Spleen (tissue), 11 donors: ENCODE results near the gene C1QL4. TPM values are rescaled to one million over a fixed set of nuclear protein-coding genes. Genes with fewer than 3 reads are reported as not detected.
A peak's percentile ranks its signal among the peaks of the same experiment; 100 is the strongest.

Source experiments
- DNase-seq: peaks from one replicate; pipeline ENCODE4 v3.0.0-alpha.2; 2020
- H3K27ac ChIP-seq, 8 donors: fragments of 200-600 bp; sonication (generic) in 7 of 8; 1 replicate in 4 of 8; 2 replicates in 4 of 8; pipeline versions ENCODE4 v1.5.0 to v1.8.0; 2016 to 2021; ENCODE audit warnings: inconsistent platforms in 4 of 8, mild to moderate bottlenecking in 4 of 8, moderate library complexity in 1 of 8
- H3K27me3 ChIP-seq, 7 donors: fragments of 200-600 bp; sonication (generic) in 6 of 7; replicated peaks in 1 of 7; 1 replicate in 4 of 7; 2 replicates in 3 of 7; pipeline versions ENCODE4 v1.5.0 to v1.8.0; 2016 to 2021; ENCODE audit warnings: inconsistent platforms in 3 of 7, mild to moderate bottlenecking in 1 of 7
- H3K36me3 ChIP-seq, 6 donors: fragments of 200-600 bp; sonication (generic) in 5 of 6; 1 replicate in 4 of 6; 2 replicates in 2 of 6; pipeline versions ENCODE4 v1.5.0 to v1.8.0; 2016 to 2021; ENCODE audit warnings: inconsistent platforms in 2 of 6
- H3K4me1 ChIP-seq, 6 donors: fragments of 200-600 bp; sonication (generic) in 5 of 6; 1 replicate in 3 of 6; 2 replicates in 3 of 6; pipeline versions ENCODE4 v1.5.0 to v1.8.0; 2016 to 2021; ENCODE audit warnings: inconsistent platforms in 3 of 6
- H3K4me3 ChIP-seq, 8 donors: fragments of 200-600 bp; sonication (generic) in 7 of 8; 1 replicate in 4 of 8; 2 replicates in 4 of 8; pipeline versions ENCODE4 v1.5.0 to v1.8.0; 2016 to 2021; ENCODE audit warnings: inconsistent platforms in 4 of 8, mild to moderate bottlenecking in 4 of 8, moderate library complexity in 2 of 8
- H3K9me3 ChIP-seq, 8 donors: fragments of 200-600 bp; sonication (generic) in 7 of 8; 1 replicate in 4 of 8; 2 replicates in 4 of 8; pipeline versions ENCODE4 v1.5.0 to v1.8.0; 2016 to 2021; ENCODE audit warnings: inconsistent platforms in 4 of 8
- CTCF ChIP-seq, 11 experiments: fragments of 200-600 bp in 7 of 11; fragments of 450-650 bp in 4 of 11; sonication (generic) in 4 of 11; IDR thresholded peaks in 8 of 11; conservative IDR thresholded peaks in 3 of 11; 1 replicate in 7 of 11; 2 replicates in 4 of 11; pipeline versions ENCODE4 v1.4.0 to v1.8.0; 2016 to 2021; ENCODE audit warnings: antibody characterized with exemption in 11 of 11, inconsistent platforms in 4 of 11, mild to moderate bottlenecking in 1 of 11
- POLR2A ChIP-seq, 3 donors: fragments of 450-650 bp; IDR thresholded peaks; one replicate each; pipeline ENCODE4 v1.5.1; 2017; ENCODE audit warnings: antibody characterized with exemption in 3 of 3, mild to moderate bottlenecking in 1 of 3
- POLR2AphosphoS5 ChIP-seq, 3 donors: sonication (generic); formaldehyde crosslinking; IDR thresholded peaks; one replicate each; pipeline ENCODE4 v1.5.1; 2017; ENCODE audit warnings: antibody characterized with exemption in 3 of 3
- WGBS, 5 donors: extraction: QIAGEN DNeasy Blood & Tissue Kit in 3 of 5; methylation state at CpG; one replicate each; pipeline versions ENCODE4 v1.1.5 to v1.1.7; 2013 to 2018; 5-methylcytosine and 5-hydroxymethylcytosine counted together
- intact Hi-C: fragments of 100-400 bp; cut with DNase I; formaldehyde crosslinking; loops from one replicate; pipeline ENCODE4 v1.15.0; 2023; ENCODE audit warnings: low total_unique reads
- polyA plus RNA-seq, 3 donors: library from polyadenylated mRNA; stranded (reverse); fragments of 200-250 nt; gene quantifications; one replicate each; pipeline ENCODE4 v1.2.1, GENCODE V29; 2013
- total RNA-seq, 7 donors: library from RNA; depleted of rRNA in 3 of 7; stranded (reverse); fragments of >200 nt in 3 of 7; fragmentation: NEBNext Ultra II Directional in 4 of 7; extraction: Animal tissue kit (Norgen Biotek cat#: 25700) in 4 of 7; gene quantifications; one replicate each; pipeline versions ENCODE4 v1.1.0 to v1.2.1, GENCODE V29; 2016 to 2021
- donor health status: healthy with polysubstance abuse.
- donor health status: DM: no; HTN: no; CAD: no; lungs with moderate emphysema.
- donor health status: DM: no; HTN: no; CAD: no.
- donor health status: Bipolar disorder and iron deficiency.
- donor health status: healthy.
- donor health status: DM: no; HTN: no; CAD: no.
- donor health status: DM: yes; HTN: yes; CAD: no.

C1QL4 gene
- total and polyA plus RNA-seq, 10 donors: not detected

- Histone ChIP-seq H3K27me3 (peaks cover 23 to 100% (median 76%) of the 10 kb centered on the region in 7 donors), H3K9me3 (no peaks in the 10 kb centered on the region), H3K27ac (no peak overlapping the region), H3K4me3 (peak overlapping the region in 7 of 8 donors; percentile 5 to 65 (median 29)), H3K36me3 (no peaks in the 10 kb centered on the region), H3K4me1 (peaks cover 48 to 72% (median 63%) of the 10 kb centered on the region in 6 donors)
- 2 to 3% (median 2%) methylated on average over 56 to 61 of the region's 61 CpGs for WGBS, 5 donors
- no peak for DNase-seq
- intact Hi-C loops: no loop called here
- TF ChIP-seq CTCF (IDR thresholded peaks at IDR 0.05 in 8 of 11, conservative IDR thresholded peaks at IDR 0.05 in 3 of 11) (no peak), POLR2AphosphoS5 (IDR thresholded peaks at IDR 0.05) (no peak), POLR2A (IDR thresholded peaks at IDR 0.05) (no peak)
These were observed 9.1 kb upstream of the C1QL4 start for GRCh38 chr12:49345825-49346658.

GRCh38 chr12:49345051-49345824 lies 8.2 kb upstream of the C1QL4 start:
- H3K27ac ChIP-seq: no peak overlapping the region
- no peaks in the 10 kb centered on the region for H3K9me3 ChIP-seq
- peaks cover 23 to 98% (median 72%) of the 10 kb centered on the region in 7 donors for H3K27me3 ChIP-seq
- peak overlapping the region in 6 of 8 donors; percentile 19 to 65 (median 34) for H3K4me3 ChIP-seq
- intact Hi-C loops: no loop called here
- TF ChIP-seq POLR2AphosphoS5 (IDR thresholded peaks at IDR 0.05) (no peak), POLR2A (IDR thresholded peaks at IDR 0.05) (no peak), CTCF (IDR thresholded peaks at IDR 0.05 in 8 of 11, conservative IDR thresholded peaks at IDR 0.05 in 3 of 11) (no peak)
- peaks cover 48 to 72% (median 63%) of the 10 kb centered on the region in 6 donors for H3K4me1 ChIP-seq
- 1 to 7% (median 2%) methylated on average over 30 to 70 of the region's 70 CpGs for WGBS, 5 donors
- no peak for DNase-seq
- no peaks in the 10 kb centered on the region for H3K36me3 ChIP-seq

- H3K27ac ChIP-seq: no peak overlapping the region
- no peaks in the 10 kb centered on the region for H3K36me3 ChIP-seq
- no peak for TF ChIP-seq POLR2AphosphoS5 (IDR thresholded peaks at IDR 0.05)
- TF ChIP-seq CTCF (IDR thresholded peaks at IDR 0.05 in 8 of 11, conservative IDR thresholded peaks at IDR 0.05 in 3 of 11): no peak
- TF ChIP-seq POLR2A (IDR thresholded peaks at IDR 0.05): no peak
- intact Hi-C loops: loop anchor here (5.0 kb wide), 1 partner anchor 57 kb away; no protein-coding TSS in a partner anchor
- WGBS, 5 donors: 18 to 22% (median 21%) methylated on average over 15 of the region's 15 CpGs
- H3K4me3 ChIP-seq: peak overlapping the region in 2 of 8 donors; percentile 23 to 65
- peaks cover 23 to 98% (median 72%) of the 10 kb centered on the region in 7 donors for H3K27me3 ChIP-seq
- peaks cover 48 to 72% (median 63%) of the 10 kb centered on the region in 6 donors for H3K4me1 ChIP-seq
- DNase-seq: no peak
- H3K9me3 ChIP-seq: no peaks in the 10 kb centered on the region
These were observed 7.6 kb upstream of the C1QL4 start for GRCh38 chr12:49344486-49345050.
